Measurements from ENCODE around the gene AFF3. TPM values are rescaled to one million over a fixed set of nuclear protein-coding genes. Genes with fewer than 3 reads are reported as not detected.

AFF3 gene
- total and polyA plus RNA-seq, 4 donors, result 4.2 to 90.9 (median 14.6) TPM

GRCh38 chr2:99660616-99661406, 481.6 kb downstream of the AFF3 start:
- no peak for DNase-seq
- H3K27ac ChIP-seq (ENCODE audit: low read depth in 1 of 2, low read length in 1 of 2), result no peak overlapping the region
- H3K27me3 ChIP-seq (ENCODE audit: control insufficient read depth in 3 of 3, insufficient read depth in 3 of 3, low read length in 2 of 3), result no peaks in the 10 kb centered on the region
- peaks cover 0 to 17% (median 8%) of the 10 kb centered on the region in 5 donors for H3K4me1 ChIP-seq (ENCODE audit: control insufficient read depth in 5 of 5, insufficient read depth in 5 of 5, low read length in 5 of 5)
- no peak for ATAC-seq (ENCODE audit: insufficient read depth, low FRiP score)
- H3K36me3 ChIP-seq (ENCODE audit: control insufficient read depth in 4 of 4, insufficient read depth in 4 of 4, low read length in 4 of 4), result peaks cover 0 to 8% (median 0%) of the 10 kb centered on the region in 4 donors
- no peak overlapping the region for H3K9ac ChIP-seq (ENCODE audit: insufficient read depth in 1 of 2, low read length in 2 of 2)
- WGBS, 2 donors, result 90 to 96% methylated on average over 8 of the region's 8 CpGs
- TF ChIP-seq, protein P1, sequence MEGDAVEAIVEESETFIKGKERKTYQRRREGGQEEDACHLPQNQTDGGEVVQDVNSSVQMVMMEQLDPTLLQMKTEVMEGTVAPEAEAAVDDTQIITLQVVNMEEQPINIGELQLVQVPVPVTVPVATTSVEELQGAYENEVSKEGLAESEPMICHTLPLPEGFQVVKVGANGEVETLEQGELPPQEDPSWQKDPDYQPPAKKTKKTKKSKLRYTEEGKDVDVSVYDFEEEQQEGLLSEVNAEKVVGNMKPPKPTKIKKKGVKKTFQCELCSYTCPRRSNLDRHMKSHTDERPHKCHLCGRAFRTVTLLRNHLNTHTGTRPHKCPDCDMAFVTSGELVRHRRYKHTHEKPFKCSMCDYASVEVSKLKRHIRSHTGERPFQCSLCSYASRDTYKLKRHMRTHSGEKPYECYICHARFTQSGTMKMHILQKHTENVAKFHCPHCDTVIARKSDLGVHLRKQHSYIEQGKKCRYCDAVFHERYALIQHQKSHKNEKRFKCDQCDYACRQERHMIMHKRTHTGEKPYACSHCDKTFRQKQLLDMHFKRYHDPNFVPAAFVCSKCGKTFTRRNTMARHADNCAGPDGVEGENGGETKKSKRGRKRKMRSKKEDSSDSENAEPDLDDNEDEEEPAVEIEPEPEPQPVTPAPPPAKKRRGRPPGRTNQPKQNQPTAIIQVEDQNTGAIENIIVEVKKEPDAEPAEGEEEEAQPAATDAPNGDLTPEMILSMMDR (IDR thresholded peaks at IDR 0.05; ENCODE audit: control extremely low read depth, extremely low read depth), result no peak
- H3K4me3 ChIP-seq, result no peak overlapping the region
- no peaks in the 10 kb centered on the region for H3K9me3 ChIP-seq (ENCODE audit: control insufficient read depth in 4 of 4, insufficient read depth in 3 of 4, low read length in 3 of 4)

- TF ChIP-seq, protein P1 (IDR thresholded peaks at IDR 0.05; ENCODE audit: control extremely low read depth, extremely low read depth), result no peak
- peaks cover 0 to 3% (median 0%) of the 10 kb centered on the region in 4 donors for H3K36me3 ChIP-seq (ENCODE audit: control insufficient read depth in 4 of 4, insufficient read depth in 4 of 4, low read length in 4 of 4)
- no peaks in the 10 kb centered on the region for H3K27me3 ChIP-seq (ENCODE audit: control insufficient read depth in 3 of 3, insufficient read depth in 3 of 3, low read length in 2 of 3)
- no peak overlapping the region for H3K4me3 ChIP-seq
- no peak for ATAC-seq (ENCODE audit: insufficient read depth, low FRiP score)
- H3K4me1 ChIP-seq (ENCODE audit: control insufficient read depth in 5 of 5, insufficient read depth in 5 of 5, low read length in 5 of 5), result peaks cover 0 to 17% (median 8%) of the 10 kb centered on the region in 5 donors
- DNase-seq, result no peak
- no peaks in the 10 kb centered on the region for H3K9me3 ChIP-seq (ENCODE audit: control insufficient read depth in 4 of 4, insufficient read depth in 3 of 4, low read length in 3 of 4)
- no peak overlapping the region for H3K9ac ChIP-seq (ENCODE audit: insufficient read depth in 1 of 2, low read length in 2 of 2)
- 77 to 82% methylated on average over 3 of the region's 3 CpGs for WGBS, 2 donors
- H3K27ac ChIP-seq (ENCODE audit: low read depth in 1 of 2, low read length in 1 of 2), result no peak overlapping the region
Observed at GRCh38 chr2:99659874-99660273, 482.5 kb downstream of the AFF3 start.

GRCh38 chr2:99657691-99658258, 484.6 kb downstream of the AFF3 start:
- Histone ChIP-seq H3K9ac (ENCODE audit: insufficient read depth in 1 of 2, low read length in 2 of 2) (no peak overlapping the region), H3K27ac (ENCODE audit: low read depth in 1 of 2, low read length in 1 of 2) (no peak overlapping the region), H3K9me3 (ENCODE audit: control insufficient read depth in 4 of 4, insufficient read depth in 3 of 4, low read length in 3 of 4) (no peaks in the 10 kb centered on the region), H3K27me3 (ENCODE audit: control insufficient read depth in 3 of 3, insufficient read depth in 3 of 3, low read length in 2 of 3) (no peaks in the 10 kb centered on the region), H3K4me1 (ENCODE audit: control insufficient read depth in 5 of 5, insufficient read depth in 5 of 5, low read length in 5 of 5) (peaks cover 0 to 8% (median 2%) of the 10 kb centered on the region in 5 donors), H3K4me3 (no peak overlapping the region), H3K36me3 (ENCODE audit: control insufficient read depth in 4 of 4, insufficient read depth in 4 of 4, low read length in 4 of 4) (no peaks in the 10 kb centered on the region)
- DNase-seq (no peak), ATAC-seq (ENCODE audit: insufficient read depth, low FRiP score) (no peak)
- 84 to 92% methylated on average over 7 of the region's 7 CpGs for WGBS, 2 donors
- TF ChIP-seq, protein P1 (IDR thresholded peaks at IDR 0.05; ENCODE audit: control extremely low read depth, extremely low read depth), result no peak

All from lung (tissue), 12 donors.